ENCODE measurements around the gene ZNF180. TPM values are rescaled to one million over a fixed set of nuclear protein-coding genes. Genes with fewer than 3 reads are reported as not detected.

ZNF180 gene
- total RNA-seq, 1 donor from 2014 or later = 4.5 TPM

Other genes starting within 250 kb of the ZNF180 start
- 6.4 TPM for gene ZNF233, start 240.6 kb downstream of the ZNF180 start, total RNA-seq
- 4.2 TPM for gene ZNF235, start 195.5 kb downstream of the ZNF180 start, total RNA-seq
- 3.9 TPM for gene ZNF112, start 143.8 kb downstream of the ZNF180 start, total RNA-seq
- gene ZNF285, start 98.9 kb downstream of the ZNF180 start, total RNA-seq = 4.9 TPM
- 7.3 TPM for gene ZNF229, start 52.0 kb downstream of the ZNF180 start, total RNA-seq
- gene CEACAM20, start 29.2 kb upstream of the ZNF180 start, total RNA-seq = not detected
- not detected for gene IGSF23, start 113.0 kb upstream of the ZNF180 start, total RNA-seq
- 38.0 TPM for gene PVR, start 143.4 kb upstream of the ZNF180 start, total RNA-seq
- 2.8 TPM for gene CEACAM19, start 171.0 kb upstream of the ZNF180 start, total RNA-seq
- not detected for gene CEACAM16, start 198.6 kb upstream of the ZNF180 start, total RNA-seq
- gene BCL3, start 248.2 kb upstream of the ZNF180 start, total RNA-seq = 18.3 TPM

Data from Right ventricle myocardium inferior (tissue), 1 donor.